IMR-90 (cell line): ENCODE results near the gene PCYT1B. TPM values are rescaled to one million over a fixed set of nuclear protein-coding genes. Genes with fewer than 3 reads are reported as not detected.

Source experiments
- ATAC-seq: fragments of 200-7000 bp; cut with Tn5 transposase; 2 replicates; pipeline ENCODE4 v1.9.1; 2020; ENCODE audit warnings: low read depth, mild to moderate bottlenecking, moderate library complexity
- BruUV-seq: library from RNA; stranded (reverse); fragments of 400-500 nt; replicated peaks from 2 replicates; lab custom pipeline; 2021; lab: Mats Ljungman, UMichigan
- CTCF ChIA-PET: fragments of 300-600 bp; formaldehyde crosslinking; extraction: SDS; loops from one replicate; lab custom pipeline; 2021; ENCODE audit warnings: antibody characterized with exemption; lab: Yijun Ruan, JAX
- POLR2A ChIA-PET: fragments of 300-600 bp; sonication (Branson Sonifier 250); formaldehyde crosslinking; loops from one replicate; lab custom pipeline; 2022; ENCODE audit warnings: antibody characterized with exemption; ENCODE audit not compliant: unreplicated experiment; lab: Charles Lee
- DNase-seq: peaks from one replicate; pipeline ENCODE4 v3.0.0; 2013
- H2AFZ ChIP-seq: replicated peaks from 2 replicates; pipeline ENCODE3; 2013; ENCODE audit warnings: low read length, mild to moderate bottlenecking; ENCODE audit not compliant: poor library complexity
- H2AK5ac ChIP-seq: 2 replicates; pipeline ENCODE4 v1.6.1; 2013; ENCODE audit warnings: low read depth, low read length, inconsistent platforms
- H2AK9ac ChIP-seq: replicated peaks from 2 replicates; pipeline ENCODE3; 2013; ENCODE audit warnings: mild to moderate bottlenecking, low read depth, low read length, moderate library complexity; ENCODE audit not compliant: poor library complexity
- H2BK120ac ChIP-seq: 2 replicates; pipeline ENCODE4 v1.6.1; 2013; ENCODE audit warnings: low read depth, low read length, inconsistent platforms
- H2BK15ac ChIP-seq: 3 replicates; pipeline ENCODE4 v1.6.1; 2013; ENCODE audit warnings: low read depth, low read length, inconsistent platforms
- H2BK20ac ChIP-seq: 2 replicates; pipeline ENCODE4 v1.6.1; 2013; ENCODE audit warnings: low read depth, mild to moderate bottlenecking, inconsistent platforms, low read length, moderate library complexity
- H2BK5ac ChIP-seq: 2 replicates; pipeline ENCODE4 v1.6.1; 2013; ENCODE audit warnings: mild to moderate bottlenecking, low read depth, low read length, inconsistent platforms; ENCODE audit not compliant: poor library complexity, severe bottlenecking
- H3K14ac ChIP-seq: replicated peaks from 2 replicates; pipeline ENCODE4 v1.6.1; 2013; ENCODE audit warnings: low read depth, low read length, inconsistent platforms
- H3K18ac ChIP-seq: 2 replicates; pipeline ENCODE4 v1.6.1; 2013; ENCODE audit warnings: low read depth, low read length, control low read depth
- H3K23ac ChIP-seq: 2 replicates; pipeline ENCODE4 v1.6.1; 2013; ENCODE audit warnings: low read depth, low read length, inconsistent platforms
- H3K27ac ChIP-seq: 2 replicates; pipeline ENCODE4 v1.5.1; 2013; ENCODE audit warnings: mild to moderate bottlenecking, control low read depth, low read length; ENCODE audit not compliant: insufficient read depth
- H3K27me3 ChIP-seq: 2 replicates; pipeline ENCODE4 v1.6.1; 2013; ENCODE audit warnings: low read length; ENCODE audit not compliant: control insufficient read depth, insufficient read depth
- H3K36me3 ChIP-seq: 2 replicates; pipeline ENCODE4 v1.6.1; 2013; ENCODE audit warnings: low read length, mixed read lengths; ENCODE audit not compliant: control insufficient read depth, insufficient read depth
- H3K4ac ChIP-seq: 2 replicates; pipeline ENCODE4 v1.6.1; 2013; ENCODE audit warnings: low read depth, low read length, inconsistent platforms
- H3K4me1 ChIP-seq: 2 replicates; pipeline ENCODE4 v1.6.1; 2013; ENCODE audit warnings: low read length, mixed read lengths; ENCODE audit not compliant: control insufficient read depth, insufficient read depth
- H3K4me2 ChIP-seq: 2 replicates; pipeline ENCODE4 v1.6.1; 2013; ENCODE audit warnings: low read depth, mild to moderate bottlenecking, control low read depth, low read length, moderate library complexity
- H3K4me3 ChIP-seq: 2 replicates; pipeline ENCODE4 v1.5.1; 2013; ENCODE audit warnings: low read depth, mild to moderate bottlenecking, control low read depth, low read length, moderate library complexity; ENCODE audit not compliant: insufficient read depth
- H3K56ac ChIP-seq: 2 replicates; pipeline ENCODE4 v1.6.1; 2013; ENCODE audit warnings: low read length, inconsistent platforms; ENCODE audit not compliant: insufficient read depth; ENCODE audit errors: extremely low read depth
- H3K79me1 ChIP-seq, 2 experiments: 2 replicates each; pipeline ENCODE4 v1.6.1; 2013; ENCODE audit warnings: low read length in 2 of 2, inconsistent platforms in 1 of 2, low read depth in 1 of 2
- H3K9ac ChIP-seq: 2 replicates; pipeline ENCODE4 v1.6.1; 2013; ENCODE audit warnings: low read depth, low read length, control low read depth
- H3K9me1 ChIP-seq: 2 replicates; pipeline ENCODE4 v1.6.1; 2013; ENCODE audit warnings: low read length, inconsistent platforms; ENCODE audit not compliant: insufficient read depth
- H3K9me3 ChIP-seq: 2 replicates; pipeline ENCODE4 v1.6.1; 2013; ENCODE audit warnings: low read length; ENCODE audit not compliant: control insufficient read depth, insufficient read depth
- H4K20me1 ChIP-seq: 2 replicates; pipeline ENCODE4 v1.6.1; 2013; ENCODE audit warnings: low read length, inconsistent platforms; ENCODE audit not compliant: insufficient read depth
- H4K5ac ChIP-seq: 2 replicates; pipeline ENCODE4 v1.6.1; 2013; ENCODE audit warnings: mild to moderate bottlenecking, low read depth, low read length, control low read depth
- H4K8ac ChIP-seq, 2 experiments: 2 replicates each; pipeline ENCODE4 v1.6.1; 2013; ENCODE audit warnings: low read depth in 2 of 2, low read length in 2 of 2, control low read depth in 1 of 2, inconsistent platforms in 1 of 2
- H4K91ac ChIP-seq: 2 replicates; pipeline ENCODE4 v1.6.1; 2013; ENCODE audit warnings: low read depth, low read length, inconsistent platforms; ENCODE audit not compliant: insufficient read depth
- BHLHE40 ChIP-seq: fragments of 150-350 bp; IDR thresholded peaks from 2 replicates; pipeline ENCODE4 v1.6.1; 2016; ENCODE audit warnings: mild to moderate bottlenecking, low read depth, low read length
- CHD1 ChIP-seq: IDR thresholded peaks from 2 replicates; pipeline ENCODE4 v1.6.1; 2012; ENCODE audit warnings: low read depth, low read length, improper control_type of control experiment
- CTCF ChIP-seq: conservative IDR thresholded peaks from 2 replicates; pipeline ENCODE4 v1.5.1; 2012; ENCODE audit warnings: mild to moderate bottlenecking, low read depth, low read length, improper control_type of control experiment
- FOS ChIP-seq: fragments of 150-350 bp; IDR thresholded peaks from 2 replicates; pipeline ENCODE4 v1.6.1; 2016; ENCODE audit warnings: low read depth, low read length
- MAFK ChIP-seq: IDR thresholded peaks from 2 replicates; pipeline ENCODE4 v1.6.1; 2012; ENCODE audit warnings: low read depth, low read length, improper control_type of control experiment
- MXI1 ChIP-seq: IDR thresholded peaks from 2 replicates; pipeline ENCODE4 v1.6.1; 2012; ENCODE audit warnings: low read depth, mild to moderate bottlenecking, low read length, moderate library complexity, borderline replicate concordance
- NFE2L2 ChIP-seq: fragments of 150-350 bp; IDR thresholded peaks from 2 replicates; pipeline ENCODE4 v1.6.1; 2016; ENCODE audit warnings: low read depth, mild to moderate bottlenecking, low read length
- POLR2A ChIP-seq: IDR thresholded peaks from 2 replicates; pipeline ENCODE4 v1.6.1; 2012; ENCODE audit warnings: mild to moderate bottlenecking, low read depth, low read length
- WGBS, 2 experiments: methylation state at CpG; one replicate each; pipeline versions ENCODE4 v1.1.5 to v1.1.7; 2013; ENCODE audit warnings: missing lambda C conversion rate in 2 of 2; ENCODE audit not compliant: insufficient read length in 1 of 2; ENCODE audit errors: extremely low coverage in 2 of 2; 5-methylcytosine and 5-hydroxymethylcytosine counted together
- dilution Hi-C: fragments of 300-500 bp; cut with HindIII; formaldehyde crosslinking; loops from one replicate; pipeline ENCODE4 v1.14.3; 2018; ENCODE audit warnings: low sequenced_read_pairs; ENCODE audit not compliant: unreplicated experiment
- in situ Hi-C: fragments of 300-500 bp; cut with MboI; formaldehyde crosslinking; loops from 3 replicates; pipeline ENCODE4 v1.14.3; 2019; ENCODE audit warnings: low sequenced_read_pairs, inconsistent platforms, mixed read lengths
- intact Hi-C: fragments of 100-400 bp; cut with micrococcal nuclease; formaldehyde crosslinking; loops from 2 replicates; pipeline ENCODE4 v1.10.0; 2022
- polyA plus RNA-seq, 3 experiments: library from polyadenylated mRNA; depleted of rRNA; stranded (reverse); fragments of >200 nt; gene quantifications; 2 replicates each; pipeline ENCODE4 v1.2.3, GENCODE V29; 2012; ENCODE audit warnings: low replicate concordance in 1 of 3
- total RNA-seq: library from RNA; depleted of rRNA; stranded (reverse); fragments of >200 nt; gene quantifications from 2 replicates; pipeline ENCODE4 v1.2.3, GENCODE V29; 2012
- TF ChIP-seq, protein P1 (sequence below): fragments of 150-350 bp; IDR thresholded peaks from 2 replicates; pipeline ENCODE4 v1.6.1; 2016; ENCODE audit warnings: low read depth, mild to moderate bottlenecking, low read length, moderate library complexity, borderline replicate concordance

The PCYT1B gene
- total and polyA plus RNA-seq, 2 of the 4 experiments (the other 2 are of a cell fraction), result under 0.01 to 0.09 TPM

GRCh38 chrX:24668111-24668510, 21.0 kb upstream of the PCYT1B start:
- Histone ChIP-seq H3K4me3 (no peak overlapping the region), H2BK5ac (no peak overlapping the region), H4K8ac (no peak overlapping the region), H2BK20ac (no peak overlapping the region), H4K5ac (no peak overlapping the region), H3K14ac (no peak overlapping the region), H3K4ac (no peak overlapping the region), H3K18ac (no peak overlapping the region), H2AFZ (no peak overlapping the region), H3K4me2 (no peak overlapping the region), H2BK120ac (no peak overlapping the region), H3K27ac (no peak overlapping the region), H3K79me1 (no peaks in the 10 kb centered on the region), H4K20me1 (no peaks in the 10 kb centered on the region), H3K4me1 (no peaks in the 10 kb centered on the region), H3K9me1 (no peaks in the 10 kb centered on the region), H3K36me3 (no peaks in the 10 kb centered on the region), H3K56ac (no peak overlapping the region), H2AK9ac (no peak overlapping the region), H4K91ac (no peak overlapping the region), H3K23ac (no peak overlapping the region), H2BK15ac (no peak overlapping the region), H3K27me3 (peaks cover 3% of the 10 kb centered on the region; the same call in 1 of the 2 replicates), H3K9ac (no peak overlapping the region), H3K9me3 (no peaks in the 10 kb centered on the region), H2AK5ac (no peak overlapping the region)
- ChIA-PET CTCF (interaction anchor here (0.7 kb wide), 1 partner anchor 171 kb away, joined by 4 read pairs; no protein-coding TSS in a partner anchor), POLR2A (no interaction called here)
- DNase-seq (no peak), ATAC-seq (no peak)
- dilution Hi-C loops (no loop called here), intact Hi-C loops (no loop called here), in situ Hi-C loops (no loop called here)
- TF ChIP-seq CTCF (no peak), BHLHE40 (no peak), POLR2A (no peak), FOS (no peak), MAFK (no peak), MXI1 (no peak), NFE2L2 (no peak), CHD1 (no peak)
- TF ChIP-seq, protein P1, sequence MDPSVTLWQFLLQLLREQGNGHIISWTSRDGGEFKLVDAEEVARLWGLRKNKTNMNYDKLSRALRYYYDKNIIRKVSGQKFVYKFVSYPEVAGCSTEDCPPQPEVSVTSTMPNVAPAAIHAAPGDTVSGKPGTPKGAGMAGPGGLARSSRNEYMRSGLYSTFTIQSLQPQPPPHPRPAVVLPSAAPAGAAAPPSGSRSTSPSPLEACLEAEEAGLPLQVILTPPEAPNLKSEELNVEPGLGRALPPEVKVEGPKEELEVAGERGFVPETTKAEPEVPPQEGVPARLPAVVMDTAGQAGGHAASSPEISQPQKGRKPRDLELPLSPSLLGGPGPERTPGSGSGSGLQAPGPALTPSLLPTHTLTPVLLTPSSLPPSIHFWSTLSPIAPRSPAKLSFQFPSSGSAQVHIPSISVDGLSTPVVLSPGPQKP, result no peak
- no CpG with 5 or more reads among the region's 3 CpGs for WGBS, 2 experiments
- BruUV-seq, result no TSS peak
